GM21723 (cell line): ENCODE results near the gene KCNK4.

Source experiments
- ATAC-seq: cut with Tn5 transposase; IDR thresholded peaks from one replicate; pipeline ENCODE4 v1.9.1; 2021; ENCODE audit warnings: mild to moderate bottlenecking, moderate library complexity; ENCODE audit not compliant: unreplicated experiment

The KCNK4 gene

GRCh38 chr11:64268025-64268892 lies 22.8 kb upstream of the KCNK4 start:
- ATAC-seq = no peak

DNA sequence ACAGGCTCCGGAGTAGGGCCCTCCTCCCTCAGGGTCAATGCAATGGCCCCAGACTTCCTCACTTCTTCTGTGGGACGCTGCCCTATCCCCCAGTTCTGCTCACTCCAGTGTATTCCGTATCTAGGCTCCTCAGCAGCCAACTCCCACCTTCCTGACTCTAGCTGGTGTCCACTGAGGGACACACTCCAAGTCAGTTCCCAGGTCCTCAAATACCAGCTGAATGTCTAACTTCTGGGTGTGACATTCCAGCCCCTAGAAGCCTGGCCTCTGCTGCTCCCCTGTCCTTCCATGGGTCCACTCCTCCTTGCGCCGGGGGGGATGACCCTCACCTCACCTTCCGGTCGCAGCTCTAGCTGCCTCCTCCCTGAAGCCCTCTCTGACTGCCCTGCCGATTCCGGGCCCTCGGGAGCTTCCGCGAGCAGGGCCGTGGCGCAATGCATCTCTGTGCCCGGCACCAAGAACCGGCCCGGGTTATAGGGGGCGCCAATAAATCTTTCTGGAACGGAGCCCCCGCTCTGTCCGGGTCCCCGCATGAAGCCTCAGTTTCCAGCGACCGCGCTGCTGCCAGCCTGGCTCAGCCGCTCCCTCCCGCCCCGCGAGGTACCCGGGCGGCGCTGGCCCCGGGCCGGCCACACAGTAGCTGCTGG lies 22.1 kb upstream of the KCNK4 start:
- ATAC-seq = peak; percentile 14

DNA sequence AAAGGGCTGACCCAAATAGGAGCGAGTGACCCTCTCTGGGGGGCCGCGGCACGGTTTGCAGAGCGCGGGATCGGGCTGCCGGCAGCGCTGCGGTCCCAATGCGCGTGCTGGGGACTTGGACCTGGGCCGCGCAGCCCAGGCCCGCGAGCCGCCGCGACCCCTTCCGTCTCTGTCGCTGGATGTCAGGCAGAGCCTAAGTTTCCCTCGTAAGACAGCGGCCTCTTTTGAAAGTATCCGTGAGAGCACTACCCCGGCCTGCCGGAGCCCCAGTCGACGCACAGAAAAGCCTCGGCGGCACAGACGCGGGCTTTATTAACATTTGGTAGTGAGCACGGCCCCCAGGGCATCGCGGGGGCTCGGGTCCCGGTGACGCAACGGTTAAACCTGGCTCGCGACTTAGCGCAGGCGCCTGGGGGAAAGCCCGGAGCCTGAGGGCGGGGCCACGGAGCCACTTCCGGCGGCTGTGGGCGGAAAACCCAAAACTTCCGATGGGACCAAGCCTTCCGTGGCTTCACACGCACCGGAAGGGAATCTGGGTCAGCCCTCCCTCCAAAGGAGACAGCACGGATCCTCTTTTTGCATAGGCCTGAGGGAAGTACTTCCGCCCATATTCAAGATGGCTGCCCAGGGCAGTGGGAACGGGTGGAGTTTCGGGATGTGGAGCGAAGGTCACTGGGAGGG lies 21.4 kb upstream of the KCNK4 start:
- ATAC-seq = peak; percentile 70

- no peak for ATAC-seq
These were observed 15.9 kb upstream of the KCNK4 start for GRCh38 chr11:64275031-64275800.

DNA sequence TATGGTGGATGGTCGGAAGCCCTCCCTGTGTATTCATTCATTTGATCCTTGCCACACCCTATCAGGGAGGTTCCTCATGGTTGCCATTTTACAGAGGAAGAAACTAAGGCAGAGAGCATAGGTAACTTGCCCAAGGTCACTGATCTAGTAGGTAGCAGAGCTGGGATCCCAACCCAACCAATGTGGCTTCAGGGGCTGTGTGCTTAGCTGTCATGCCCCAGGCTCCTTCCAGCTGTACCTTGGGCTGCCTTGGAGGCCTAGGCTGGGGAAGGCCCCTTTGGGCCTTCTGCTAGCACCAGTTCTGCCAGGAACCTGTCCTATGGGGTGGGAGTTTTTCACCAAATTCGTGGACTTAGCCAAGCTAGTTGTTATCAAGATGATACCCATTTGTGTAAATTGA lies 15.3 kb upstream of the KCNK4 start:
- no peak for ATAC-seq

DNA sequence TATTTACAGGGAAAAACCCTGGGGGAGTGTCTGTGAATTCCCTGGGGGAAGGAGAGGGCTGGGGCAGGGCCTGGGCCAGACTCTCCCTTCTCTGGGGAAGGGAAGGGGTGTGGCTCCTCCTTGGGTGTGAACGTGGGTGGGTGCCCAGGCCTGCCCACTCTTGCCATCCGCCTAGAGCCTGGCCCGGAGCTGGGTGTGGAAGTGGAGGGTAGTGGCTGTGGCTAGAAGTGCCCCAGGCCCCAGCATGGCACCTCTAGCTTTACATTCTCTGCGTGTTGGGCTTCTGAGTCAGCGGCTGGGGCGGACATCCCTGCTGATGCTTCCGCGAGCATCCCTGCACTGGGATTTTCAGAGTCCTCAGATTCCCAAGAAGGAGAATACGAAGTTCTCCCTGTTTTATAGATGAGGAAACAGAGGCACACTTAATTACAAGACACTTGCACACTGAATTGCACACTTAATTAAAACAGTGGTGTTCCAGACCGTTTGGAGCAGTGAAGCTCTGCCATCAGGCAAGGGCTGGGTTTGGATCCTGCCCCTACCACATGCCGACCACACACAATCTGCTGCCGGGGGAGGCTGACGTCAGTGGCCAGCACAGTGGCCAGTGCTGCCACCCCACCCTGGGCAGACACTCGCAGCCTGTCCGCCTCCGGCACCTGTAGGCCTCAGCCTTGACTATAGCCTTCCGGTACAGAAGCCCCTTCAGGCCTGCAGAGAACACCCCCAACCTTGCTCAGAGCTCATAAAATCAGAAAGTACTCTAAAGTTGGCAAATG lies 14.3 kb upstream of the KCNK4 start:
- no peak for ATAC-seq

- ATAC-seq = no peak
These were observed 12.4 kb upstream of the KCNK4 start for GRCh38 chr11:64278576-64279190.

DNA sequence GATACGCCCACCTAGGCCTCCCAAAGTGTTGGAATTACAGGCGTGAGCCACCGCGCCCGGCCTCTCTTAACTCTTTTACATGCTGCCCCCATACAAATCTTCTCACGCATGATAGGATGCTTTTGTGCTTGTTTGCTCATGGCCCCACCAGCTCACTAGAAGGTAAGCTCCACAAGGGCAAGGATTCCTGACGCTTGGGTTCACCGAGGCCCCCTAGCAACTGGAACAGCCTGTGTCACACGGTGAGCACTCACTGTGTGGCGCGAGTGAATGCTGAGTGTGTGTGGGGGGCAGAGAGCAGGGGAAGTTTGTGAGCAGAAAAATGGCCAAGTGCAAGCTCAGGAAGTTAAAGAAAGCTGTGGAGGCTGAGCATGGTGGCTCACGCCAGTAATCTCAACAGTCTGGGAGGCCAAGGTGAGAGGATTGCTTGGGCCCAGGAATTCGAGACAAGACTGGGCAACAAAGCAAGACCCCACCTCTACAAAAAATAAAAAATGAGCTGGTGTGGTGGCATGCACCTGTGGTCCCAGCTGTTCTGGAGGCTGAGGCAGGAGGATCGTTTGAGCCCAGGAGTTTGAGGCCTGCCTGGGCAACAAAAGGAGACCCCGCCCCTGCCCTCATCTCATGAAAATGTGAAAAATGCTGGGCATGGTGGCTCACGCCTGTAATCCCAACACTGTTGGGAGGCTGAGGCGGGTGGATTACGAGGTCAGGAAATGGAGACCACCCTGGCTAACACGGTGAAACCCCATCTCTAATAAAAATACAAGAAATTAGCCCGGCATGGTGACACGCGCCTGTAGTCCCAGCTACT lies 8.9 kb upstream of the KCNK4 start:
- ATAC-seq = no peak

DNA sequence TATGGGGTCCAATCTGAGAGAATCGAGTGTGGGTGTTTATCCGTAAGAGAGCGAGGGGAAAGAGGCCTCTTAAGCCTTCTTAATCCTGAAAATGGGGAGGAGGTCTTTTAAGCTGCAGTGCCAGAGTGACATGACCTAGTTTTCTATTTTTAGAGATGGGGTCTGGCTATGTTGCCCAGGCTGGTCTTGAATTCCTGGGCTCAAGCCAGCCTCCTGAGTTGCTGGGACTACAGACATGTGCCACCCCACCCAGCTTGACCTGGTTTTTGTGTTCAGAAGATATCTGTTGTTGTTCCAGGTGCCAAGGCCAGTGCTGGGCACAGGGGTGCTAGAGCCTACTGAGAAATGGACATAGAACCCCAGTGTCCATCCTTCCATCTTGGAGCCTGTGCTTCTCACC lies 8.0 kb upstream of the KCNK4 start:
- ATAC-seq = no peak

DNA sequence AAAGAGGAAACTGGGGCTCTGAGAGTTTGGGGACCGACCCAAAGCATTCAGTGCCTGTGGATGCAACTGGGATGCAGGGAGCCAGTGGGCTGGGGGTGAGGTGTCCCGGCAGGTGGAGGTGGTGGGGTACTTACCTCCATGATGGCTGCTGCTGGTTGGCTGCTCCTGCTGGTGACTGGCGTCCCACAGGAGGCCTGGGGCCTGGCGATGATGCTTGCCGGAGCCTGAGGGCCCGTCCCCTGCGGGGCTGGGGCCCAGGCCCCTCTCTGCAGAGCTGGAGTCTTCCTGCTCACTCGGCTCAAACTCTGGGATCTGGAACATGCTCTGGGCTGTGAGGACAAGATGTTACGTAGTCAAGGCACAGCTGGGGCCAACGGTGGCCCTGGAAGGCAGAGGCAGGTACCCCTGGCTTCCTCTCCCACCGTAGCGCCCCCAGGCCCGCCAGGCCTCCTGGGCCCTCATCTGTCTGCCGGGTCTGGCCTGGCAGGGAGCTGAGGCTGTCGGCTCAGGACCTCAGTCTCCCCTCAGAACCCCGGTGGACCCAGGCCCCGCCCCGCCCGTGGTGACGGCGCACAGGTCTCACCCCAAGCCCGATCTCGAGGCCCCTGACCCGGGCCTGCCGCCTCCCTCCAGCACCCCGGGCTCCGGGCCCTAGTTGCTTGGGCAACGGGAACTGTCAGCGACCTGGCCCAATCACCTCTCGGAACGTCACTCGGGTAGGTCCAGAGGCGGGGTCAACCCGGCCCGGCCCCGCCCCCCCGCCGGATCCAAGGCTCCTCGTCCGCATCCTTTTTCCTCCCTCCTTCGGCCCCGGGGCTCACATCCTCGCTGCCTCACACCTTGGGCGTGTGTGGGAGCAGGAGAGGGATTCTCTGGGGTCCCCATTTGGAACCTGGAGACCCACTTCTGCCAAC lies 6.8 kb upstream of the KCNK4 start, which contains the start of gene BAD:
Gene BAD, minus strand, starts transcription at position 618 of the 914 bp plus-strand sequence. Its CDS starts 297 bp downstream, at position 321.
- ATAC-seq = peak; percentile 72

DNA sequence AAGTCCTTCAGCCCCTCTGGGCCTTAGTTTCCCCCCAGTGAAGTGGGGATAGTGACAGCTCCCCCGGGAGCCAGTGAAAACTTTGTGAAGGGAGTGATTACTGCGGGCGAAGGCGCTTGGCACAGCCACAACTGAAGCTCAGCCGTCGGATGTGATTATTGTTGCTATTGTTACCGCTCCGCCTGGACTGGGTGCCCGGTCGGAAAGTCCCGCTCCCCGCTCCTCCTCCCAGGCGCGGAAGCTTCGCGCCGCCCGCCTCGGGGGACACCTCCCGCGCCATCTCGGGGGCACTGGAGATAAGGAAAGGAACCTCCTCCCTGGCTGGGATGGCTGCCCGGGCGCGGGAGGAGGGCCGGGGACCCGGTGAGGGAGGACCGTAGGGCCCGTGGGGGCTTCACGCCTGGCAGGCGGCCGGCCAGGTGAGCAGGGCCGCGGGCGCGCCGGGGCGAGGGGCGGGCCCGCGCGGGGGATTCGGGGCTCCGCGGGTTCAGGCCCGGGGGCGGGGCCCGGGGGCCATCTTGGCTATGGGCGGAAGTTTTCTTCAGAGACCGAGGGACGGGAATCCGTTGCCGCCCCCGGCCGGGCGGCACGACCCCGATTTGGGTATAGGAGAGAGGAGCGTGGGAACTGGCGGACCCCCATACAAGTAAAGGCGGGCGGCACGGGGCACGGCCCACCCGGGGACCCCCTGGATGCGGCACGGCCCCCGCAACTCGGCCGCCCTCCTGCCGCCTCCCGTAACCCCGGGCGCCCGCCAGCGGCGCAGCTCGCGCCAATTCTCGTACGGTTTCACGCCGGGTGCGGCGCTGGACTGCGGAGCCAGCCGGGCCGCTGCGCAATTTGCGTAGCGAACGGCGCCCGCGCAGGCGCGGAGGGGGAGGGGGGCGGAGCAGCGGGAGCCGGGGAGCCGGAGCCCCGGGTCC lies 5.9 kb upstream of the KCNK4 start, which contains the start of gene GPR137:
Gene GPR137, plus strand, starts transcription at position 887 of the 923 bp plus-strand sequence. CDS start 677 bp downstream, outside the sequence.
- ATAC-seq = peak; percentile 65

GRCh38 chr11:64285885-64286800 lies 5.0 kb upstream of the KCNK4 start:
- no peak for ATAC-seq

DNA sequence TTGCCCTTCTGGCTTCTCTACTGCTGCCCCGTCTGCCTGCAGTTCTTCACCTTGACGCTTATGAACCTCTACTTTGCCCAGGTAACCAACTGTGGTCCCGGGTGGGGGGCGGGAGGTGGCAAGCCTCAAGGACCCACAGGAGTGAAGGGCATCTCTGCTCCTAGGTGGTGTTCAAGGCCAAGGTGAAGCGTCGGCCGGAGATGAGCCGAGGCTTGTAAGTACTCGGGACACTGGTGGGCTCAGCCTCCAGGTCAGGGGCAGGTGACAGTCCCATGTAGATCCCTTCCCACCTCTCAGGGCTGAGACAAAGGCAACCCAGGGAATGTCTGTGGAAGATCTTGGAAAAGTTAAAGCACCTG lies 4.3 kb upstream of the KCNK4 start:
- no peak for ATAC-seq

GRCh38 chr11:64287676-64288352 lies 3.3 kb upstream of the KCNK4 start:
- ATAC-seq = no peak

- ATAC-seq = no peak
These were observed 2.8 kb upstream of the KCNK4 start for GRCh38 chr11:64288353-64288750.
